ENCODE measurements around the gene CARD10. TPM values are rescaled to one million over a fixed set of nuclear protein-coding genes. Genes with fewer than 3 reads are reported as not detected.

CARD10 gene
- total RNA-seq, 4 donors from 2014 or later, result 6.5 to 17.3 (median 11.0) TPM

- Histone ChIP-seq H3K27ac (peak within 1 kb of the TSS; percentile 98 to 99 (median 98)), H3K27me3 (no peaks in the 10 kb centered on the region), H3K4me1 (peaks cover 20 to 46% of the 10 kb centered on the region in 2 donors), H3K4me3 (replicated peaks in 1 of 3) (peak within 1 kb of the TSS; percentile 68 to 88 (median 77)), H3K9me3 (no peaks in the 10 kb centered on the region), H3K36me3 (no peaks in the 10 kb centered on the region)
- TF ChIP-seq POLR2A (IDR thresholded peaks at IDR 0.05), result peak; percentile 49 to 74
- TF ChIP-seq CTCF (IDR thresholded peaks at IDR 0.05), result no peak
- WGBS, 2 donors, result 24 to 30% methylated on average over 15 to 16 of the region's 76 CpGs
- intact Hi-C loops (cut with DNase I), result no loop called here
- DNase-seq, result peak; percentile 61
These were observed 40.8 kb upstream of the CARD10 start, which contains the start of gene CDC42EP1 for GRCh38 chr22:37559901-37560607. Gene CDC42EP1, plus strand, starts transcription at chr22:37560480. Its CDS starts 5,870 bp downstream, at chr22:37566350.

GRCh38 chr22:37559521-37559900 lies 40.3 kb upstream of the CARD10 start:
- no peaks in the 10 kb centered on the region for H3K36me3 ChIP-seq
- no peaks in the 10 kb centered on the region for H3K9me3 ChIP-seq
- TF ChIP-seq CTCF (IDR thresholded peaks at IDR 0.05) (no peak), POLR2A (IDR thresholded peaks at IDR 0.05) (no peak)
- H3K4me3 ChIP-seq (replicated peaks in 1 of 3), result no peak overlapping the region
- no peaks in the 10 kb centered on the region for H3K27me3 ChIP-seq
- H3K4me1 ChIP-seq, result peaks cover 20 to 42% of the 10 kb centered on the region in 2 donors
- peak overlapping the region; percentile 98 to 99 (median 98) for H3K27ac ChIP-seq
- intact Hi-C loops (cut with DNase I), result no loop called here
- DNase-seq, result no peak
- 77% methylated on average over 6 of the region's 6 CpGs for WGBS, 2 donors

GRCh38 chr22:37558815-37559214 lies 39.6 kb upstream of the CARD10 start:
- H3K36me3 ChIP-seq, result no peaks in the 10 kb centered on the region
- no peak overlapping the region for H3K27ac ChIP-seq
- WGBS, 2 donors, result 85 to 88% methylated on average over 7 of the region's 7 CpGs
- DNase-seq, result no peak
- H3K9me3 ChIP-seq, result no peaks in the 10 kb centered on the region
- intact Hi-C loops (cut with DNase I), result no loop called here
- TF ChIP-seq CTCF (IDR thresholded peaks at IDR 0.05), result no peak
- TF ChIP-seq POLR2A (IDR thresholded peaks at IDR 0.05), result no peak
- H3K4me1 ChIP-seq, result peaks cover 15 to 35% of the 10 kb centered on the region in 2 donors
- no peaks in the 10 kb centered on the region for H3K27me3 ChIP-seq
- H3K4me3 ChIP-seq (replicated peaks in 1 of 3), result no peak overlapping the region

- no peak for TF ChIP-seq POLR2A (IDR thresholded peaks at IDR 0.05)
- no peak for TF ChIP-seq CTCF (IDR thresholded peaks at IDR 0.05)
- H3K4me3 ChIP-seq (replicated peaks in 1 of 3), result no peak overlapping the region
- no peaks in the 10 kb centered on the region for H3K36me3 ChIP-seq
- peaks cover 2 to 25% of the 10 kb centered on the region in 2 donors for H3K4me1 ChIP-seq
- no peak for DNase-seq
- whole genome bisulfite sequencing, 2 donors, result 79 to 95% methylated on average over 7 of the region's 7 CpGs
- no peaks in the 10 kb centered on the region for H3K9me3 ChIP-seq
- H3K27ac ChIP-seq, result peak overlapping the region in 1 of 3 donors; percentile 23
- no peaks in the 10 kb centered on the region for H3K27me3 ChIP-seq
- intact Hi-C loops (cut with DNase I), result no loop called here
These were observed 38.2 kb upstream of the CARD10 start for GRCh38 chr22:37557321-37558001.

GRCh38 chr22:37556710-37557109 lies 37.5 kb upstream of the CARD10 start:
- intact Hi-C loops (cut with DNase I), result no loop called here
- no peaks in the 10 kb centered on the region for H3K36me3 ChIP-seq
- 18 to 19% methylated on average over 5 of the region's 5 CpGs for WGBS, 2 donors
- DNase-seq, result no peak
- H3K27ac ChIP-seq, result no peak overlapping the region
- no peaks in the 10 kb centered on the region for H3K9me3 ChIP-seq
- no peak overlapping the region for H3K4me3 ChIP-seq (replicated peaks in 1 of 3)
- no peaks in the 10 kb centered on the region for H3K27me3 ChIP-seq
- H3K4me1 ChIP-seq, result peaks cover 0 to 25% of the 10 kb centered on the region in 2 donors
- TF ChIP-seq POLR2A (IDR thresholded peaks at IDR 0.05), result no peak
- no peak for TF ChIP-seq CTCF (IDR thresholded peaks at IDR 0.05)
